OCI-LY7 (cell line): ENCODE data around the gene EML6. TPM values are rescaled to one million over a fixed set of nuclear protein-coding genes. Genes with fewer than 3 reads are reported as not detected.

Experiments
- BruUV-seq: library from RNA; stranded (reverse); fragments of 400-500 nt; replicated peaks from 2 replicates; lab custom pipeline; 2021; lab: Mats Ljungman, UMichigan
- CTCF ChIA-PET: fragments of 300-600 bp; sonication (Branson Sonifier 250); formaldehyde crosslinking; loops from one replicate; lab custom pipeline; 2022; ENCODE audit warnings: antibody characterized with exemption; ENCODE audit not compliant: unreplicated experiment; lab: Charles Lee
- POLR2A ChIA-PET: fragments of 300-600 bp; sonication (Branson Sonifier 250); formaldehyde crosslinking; loops from one replicate; lab custom pipeline; 2022; ENCODE audit warnings: antibody characterized with exemption; lab: Charles Lee
- DNase-seq: peaks from one replicate; pipeline ENCODE4 v3.0.0-alpha.2; 2015; ENCODE audit warnings: low spot score
- H2AFZ ChIP-seq: fragments of 200-600 bp; sonication (generic), shearing (Covaris generic); 2 replicates; pipeline ENCODE4 v1.6.1; 2014; ENCODE audit warnings: mild to moderate bottlenecking, antibody characterized with exemption, low read length, moderate library complexity
- H3K27ac ChIP-seq: fragments of 200-600 bp; sonication (generic); 2 replicates; pipeline ENCODE4 v1.5.1; 2014; ENCODE audit warnings: mixed run types, low read depth, mild to moderate bottlenecking, moderate library complexity, low read length, inconsistent platforms; ENCODE audit not compliant: poor library complexity, severe bottlenecking
- H3K36me3 ChIP-seq: fragments of 200-600 bp; sonication (generic); 2 replicates; pipeline ENCODE4 v1.6.1; 2014; ENCODE audit warnings: mild to moderate bottlenecking, antibody characterized with exemption, low read length, moderate library complexity, mixed read lengths; ENCODE audit not compliant: insufficient read depth
- H3K4me1 ChIP-seq: fragments of 200-600 bp; sonication (generic); 2 replicates; pipeline ENCODE4 v1.5.1; 2014; ENCODE audit warnings: mild to moderate bottlenecking, low read length; ENCODE audit not compliant: insufficient read depth, poor library complexity, severe bottlenecking
- H3K4me2 ChIP-seq: fragments of 200-600 bp; sonication (generic); 2 replicates; pipeline ENCODE4 v1.6.1; 2014; ENCODE audit warnings: mild to moderate bottlenecking, low read length
- H3K4me3 ChIP-seq: fragments of 200-600 bp; sonication (generic); 2 replicates; pipeline ENCODE4 v1.5.1; 2014; ENCODE audit warnings: mild to moderate bottlenecking, low read depth, low read length; ENCODE audit not compliant: poor library complexity, severe bottlenecking
- H3K79me2 ChIP-seq: fragments of 200-600 bp; sonication (generic); 2 replicates; pipeline ENCODE4 v1.6.1; 2016; ENCODE audit warnings: low read depth, mild to moderate bottlenecking, low read length, moderate library complexity, mixed read lengths; ENCODE audit not compliant: insufficient read depth
- H3K9me2 ChIP-seq: fragments of 200-600 bp; sonication (generic); 2 replicates; pipeline ENCODE4 v1.6.1; 2016; ENCODE audit warnings: mild to moderate bottlenecking, low read length, mixed read lengths; ENCODE audit not compliant: insufficient read depth
- H3K9me3 ChIP-seq: fragments of 200-600 bp; sonication (generic); 2 replicates; pipeline ENCODE4 v1.6.1; 2014; ENCODE audit warnings: mild to moderate bottlenecking, mixed run types, low read length, mixed read lengths
- H4K20me1 ChIP-seq: fragments of 200-600 bp; sonication (generic); 2 replicates; pipeline ENCODE4 v1.6.1; 2014; ENCODE audit warnings: mild to moderate bottlenecking, antibody characterized with exemption, low read length, moderate library complexity, mixed read lengths; ENCODE audit not compliant: insufficient read depth
- EZH2phosphoT487 ChIP-seq: fragments of 200-600 bp; sonication (generic); IDR thresholded peaks from 2 replicates; pipeline ENCODE4 v1.6.1; 2018; ENCODE audit warnings: low read depth, borderline replicate concordance, mild to moderate bottlenecking, mixed run types, antibody characterized with exemption, low read length, moderate library complexity, mixed read lengths
- intact Hi-C: fragments of 100-400 bp; cut with micrococcal nuclease; formaldehyde crosslinking; loops from one replicate; pipeline ENCODE4 v1.10.0; 2022; ENCODE audit not compliant: unreplicated experiment
- total RNA-seq, 2 experiments: library from RNA; depleted of rRNA in 1 of 2; stranded (reverse); fragments of >200 nt in 1 of 2; shearing (Covaris generic) in 1 of 2; gene quantifications; 2 replicates each; pipeline ENCODE4 v1.2.3, GENCODE V29; 2014 to 2022
- TF ChIP-seq, protein P1 (sequence below): fragments of 200-600 bp; sonication (generic); conservative IDR thresholded peaks from 2 replicates; pipeline ENCODE4 v1.5.1; 2014; ENCODE audit warnings: mild to moderate bottlenecking, antibody characterized with exemption, low read length, moderate library complexity, mixed read lengths

Gene EML6
- total RNA-seq, 2 experiments from 2014 or later = 310 to 367 TPM

- Histone ChIP-seq H3K9me3 (no peaks in the 10 kb centered on the region), H3K36me3 (peaks cover 86% of the 10 kb centered on the region), H3K4me3 (no peak overlapping the region), H3K4me1 (no peaks in the 10 kb centered on the region), H2AFZ (no peak overlapping the region), H3K9me2 (no peaks in the 10 kb centered on the region), H3K27ac (no peak overlapping the region), H3K79me2 (no peaks in the 10 kb centered on the region), H4K20me1 (no peaks in the 10 kb centered on the region), H3K4me2 (no peak overlapping the region)
- ChIA-PET POLR2A (interaction anchor here (0.6 kb wide), 1 partner anchor 134 kb away, joined by 3 read pairs; no protein-coding TSS in a partner anchor), CTCF (no interaction called here)
- no peak for DNase-seq
- intact Hi-C loops = no loop called here
- no peak for TF ChIP-seq EZH2phosphoT487
- TF ChIP-seq, protein P1, sequence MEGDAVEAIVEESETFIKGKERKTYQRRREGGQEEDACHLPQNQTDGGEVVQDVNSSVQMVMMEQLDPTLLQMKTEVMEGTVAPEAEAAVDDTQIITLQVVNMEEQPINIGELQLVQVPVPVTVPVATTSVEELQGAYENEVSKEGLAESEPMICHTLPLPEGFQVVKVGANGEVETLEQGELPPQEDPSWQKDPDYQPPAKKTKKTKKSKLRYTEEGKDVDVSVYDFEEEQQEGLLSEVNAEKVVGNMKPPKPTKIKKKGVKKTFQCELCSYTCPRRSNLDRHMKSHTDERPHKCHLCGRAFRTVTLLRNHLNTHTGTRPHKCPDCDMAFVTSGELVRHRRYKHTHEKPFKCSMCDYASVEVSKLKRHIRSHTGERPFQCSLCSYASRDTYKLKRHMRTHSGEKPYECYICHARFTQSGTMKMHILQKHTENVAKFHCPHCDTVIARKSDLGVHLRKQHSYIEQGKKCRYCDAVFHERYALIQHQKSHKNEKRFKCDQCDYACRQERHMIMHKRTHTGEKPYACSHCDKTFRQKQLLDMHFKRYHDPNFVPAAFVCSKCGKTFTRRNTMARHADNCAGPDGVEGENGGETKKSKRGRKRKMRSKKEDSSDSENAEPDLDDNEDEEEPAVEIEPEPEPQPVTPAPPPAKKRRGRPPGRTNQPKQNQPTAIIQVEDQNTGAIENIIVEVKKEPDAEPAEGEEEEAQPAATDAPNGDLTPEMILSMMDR = no peak
- no TSS peak for BruUV-seq
These were observed 157.0 kb downstream of the EML6 start for GRCh38 chr2:54880428-54880827.

DNA sequence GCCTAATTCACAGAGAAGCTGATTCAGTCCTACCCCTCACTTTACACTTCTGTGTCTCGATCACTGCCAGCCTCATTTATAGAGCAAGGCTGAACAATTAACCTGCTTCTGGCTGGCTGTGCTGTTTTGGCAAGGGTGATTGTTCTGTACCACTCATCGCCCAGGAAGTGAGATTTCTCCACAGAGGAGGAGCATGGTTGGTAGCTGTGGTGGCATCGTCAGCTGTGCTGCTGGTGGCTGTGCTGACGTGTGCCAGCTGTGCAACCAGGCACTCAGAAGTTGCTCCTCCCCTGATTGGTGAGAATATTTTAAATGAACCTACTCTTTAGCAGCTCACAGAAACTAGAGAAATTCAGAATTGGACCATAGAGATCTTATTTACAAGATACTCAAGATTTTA, 158.3 kb downstream of the EML6 start:
- H3K9me3 ChIP-seq = no peaks in the 10 kb centered on the region
- BruUV-seq = no TSS peak
- intact Hi-C loops = no loop called here
- ChIA-PET POLR2A (interaction anchor here (0.6 kb wide), 2 partner anchors 13 to 1141 kb away, joined by 3 read pairs; no protein-coding TSS in a partner anchor), CTCF (no interaction called here)
- no peak overlapping the region for H3K4me3 ChIP-seq
- H3K27ac ChIP-seq = no peak overlapping the region
- H3K36me3 ChIP-seq = peaks cover 81% of the 10 kb centered on the region
- H4K20me1 ChIP-seq = no peaks in the 10 kb centered on the region
- no peak overlapping the region for H3K4me2 ChIP-seq
- H3K79me2 ChIP-seq = no peaks in the 10 kb centered on the region
- no peak for DNase-seq
- H2AFZ ChIP-seq = no peak overlapping the region
- H3K4me1 ChIP-seq = no peaks in the 10 kb centered on the region
- no peak for TF ChIP-seq EZH2phosphoT487
- TF ChIP-seq, protein P1 = no peak
- H3K9me2 ChIP-seq = no peaks in the 10 kb centered on the region

GRCh38 chr2:54885891-54886290, 162.4 kb downstream of the EML6 start:
- CTCF ChIA-PET = no interaction called here
- TF ChIP-seq, protein P1 = no peak
- no peak for TF ChIP-seq EZH2phosphoT487

More at GRCh38 chr2:54885891-54886290, 162.4 kb downstream of the EML6 start:
- BruUV-seq = no TSS peak
- H3K36me3 ChIP-seq = peaks cover 87% of the 10 kb centered on the region
- no peaks in the 10 kb centered on the region for H3K9me2 ChIP-seq
- H3K4me3 ChIP-seq = no peak overlapping the region
- H2AFZ ChIP-seq = no peak overlapping the region
- no peaks in the 10 kb centered on the region for H4K20me1 ChIP-seq
- H3K27ac ChIP-seq = no peak overlapping the region
- H3K4me1 ChIP-seq = no peaks in the 10 kb centered on the region
- no peaks in the 10 kb centered on the region for H3K9me3 ChIP-seq
- intact Hi-C loops = no loop called here
- POLR2A ChIA-PET = interaction anchor here (1.6 kb wide), 1 partner anchor 9 kb away, joined by 4 read pairs; no protein-coding TSS in a partner anchor
- H3K4me2 ChIP-seq = no peak overlapping the region
- no peak for DNase-seq
- H3K79me2 ChIP-seq = no peaks in the 10 kb centered on the region
